Stimulated activated CD8-positive, alpha-beta memory T cell treated with anti-CD3 and anti-CD28 coated beads, Interleukin-12 subunit alpha, Interleukin-12 subunit beta, amount 100 ng/mL, for 24 hours (primary cell): ENCODE results near the gene MRGPRG.

Source experiments
- DNase-seq: peaks from one replicate; pipeline ENCODE4 v3.0.0-alpha.2; 2020; ENCODE audit errors: extremely low read depth

MRGPRG gene

DNA sequence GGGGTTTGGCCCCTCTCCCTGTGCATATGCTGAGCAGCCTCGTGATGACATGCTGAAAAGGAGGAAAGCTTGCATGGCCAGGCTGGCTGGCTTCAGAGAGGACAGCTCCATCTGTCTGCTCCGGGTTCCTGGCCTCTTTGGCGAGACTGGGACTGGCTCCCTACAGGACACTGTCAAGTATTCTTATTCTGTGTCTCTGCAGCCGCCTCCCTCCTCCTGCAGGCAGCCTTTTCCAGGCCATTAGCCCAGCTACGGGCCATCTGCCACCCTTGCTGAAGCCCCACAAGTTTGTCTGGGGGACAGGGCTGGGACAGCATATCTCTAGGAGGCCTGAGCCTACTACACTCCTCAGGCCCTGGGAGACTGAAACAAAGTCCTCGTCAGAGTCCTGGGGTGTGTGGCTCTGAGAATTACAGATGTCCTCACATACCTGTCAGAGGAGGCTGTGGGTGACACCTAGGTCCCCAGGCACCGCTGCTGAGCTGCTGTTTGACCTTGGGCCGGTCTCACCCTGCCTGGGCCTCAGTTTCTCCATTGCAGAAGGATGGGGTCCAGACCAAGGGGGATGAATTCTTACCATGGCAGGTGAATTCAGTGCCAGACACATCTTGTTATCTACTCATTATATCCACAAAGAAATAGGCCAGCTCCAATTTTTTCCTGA lies 11.0 kb downstream of the MRGPRG start:
- DNase-seq: no peak

DNA sequence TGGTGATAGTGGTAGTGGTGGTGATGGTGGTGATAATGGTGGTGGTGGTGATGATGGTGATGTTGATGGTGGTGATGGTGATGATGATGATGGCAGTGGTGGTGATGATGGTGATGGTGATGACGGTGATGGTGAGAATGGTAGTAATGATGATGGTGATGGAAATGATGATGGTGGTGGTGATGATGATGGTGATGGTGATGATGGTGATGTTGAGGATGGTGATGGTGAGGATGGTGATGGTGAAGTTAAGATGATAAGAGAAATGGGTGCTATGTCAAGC lies 11.8 kb downstream of the MRGPRG start:
- DNase-seq: no peak

DNA sequence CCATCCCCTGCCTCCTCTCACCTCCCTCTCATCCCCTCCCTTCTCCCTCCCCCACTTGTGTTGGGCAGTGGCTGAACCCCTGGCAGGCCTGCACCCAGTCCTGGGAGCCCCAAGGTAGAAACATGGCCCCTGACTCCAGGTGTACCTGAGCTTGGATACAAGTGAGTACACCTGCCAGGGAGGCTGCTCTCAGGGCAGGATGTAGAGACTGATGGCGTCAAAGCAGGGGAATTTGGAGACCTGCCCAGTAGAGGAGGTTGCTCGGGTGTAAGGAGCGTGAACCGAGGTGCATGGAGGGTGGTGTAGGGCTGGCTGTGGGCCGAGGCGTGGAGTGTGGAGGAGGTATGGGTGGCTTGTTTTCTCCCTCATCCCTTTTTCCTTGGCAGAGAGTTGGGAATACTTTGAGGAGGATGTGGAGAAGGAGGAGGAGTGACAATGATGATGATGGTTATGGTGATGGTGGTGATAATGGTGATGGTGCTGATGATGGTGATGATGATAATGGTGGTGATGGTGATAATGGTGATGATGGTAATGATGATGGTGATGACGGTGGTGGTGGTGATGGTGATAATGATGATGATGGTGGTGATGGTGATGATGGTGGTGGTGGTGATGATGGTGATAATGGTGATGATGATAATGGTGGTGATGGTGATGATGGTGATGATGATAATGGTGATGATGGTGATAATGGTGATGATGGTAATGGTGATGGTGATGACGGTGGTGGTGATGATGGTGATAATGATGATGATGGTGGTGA lies 12.3 kb downstream of the MRGPRG start:
- no peak for DNase-seq

DNA sequence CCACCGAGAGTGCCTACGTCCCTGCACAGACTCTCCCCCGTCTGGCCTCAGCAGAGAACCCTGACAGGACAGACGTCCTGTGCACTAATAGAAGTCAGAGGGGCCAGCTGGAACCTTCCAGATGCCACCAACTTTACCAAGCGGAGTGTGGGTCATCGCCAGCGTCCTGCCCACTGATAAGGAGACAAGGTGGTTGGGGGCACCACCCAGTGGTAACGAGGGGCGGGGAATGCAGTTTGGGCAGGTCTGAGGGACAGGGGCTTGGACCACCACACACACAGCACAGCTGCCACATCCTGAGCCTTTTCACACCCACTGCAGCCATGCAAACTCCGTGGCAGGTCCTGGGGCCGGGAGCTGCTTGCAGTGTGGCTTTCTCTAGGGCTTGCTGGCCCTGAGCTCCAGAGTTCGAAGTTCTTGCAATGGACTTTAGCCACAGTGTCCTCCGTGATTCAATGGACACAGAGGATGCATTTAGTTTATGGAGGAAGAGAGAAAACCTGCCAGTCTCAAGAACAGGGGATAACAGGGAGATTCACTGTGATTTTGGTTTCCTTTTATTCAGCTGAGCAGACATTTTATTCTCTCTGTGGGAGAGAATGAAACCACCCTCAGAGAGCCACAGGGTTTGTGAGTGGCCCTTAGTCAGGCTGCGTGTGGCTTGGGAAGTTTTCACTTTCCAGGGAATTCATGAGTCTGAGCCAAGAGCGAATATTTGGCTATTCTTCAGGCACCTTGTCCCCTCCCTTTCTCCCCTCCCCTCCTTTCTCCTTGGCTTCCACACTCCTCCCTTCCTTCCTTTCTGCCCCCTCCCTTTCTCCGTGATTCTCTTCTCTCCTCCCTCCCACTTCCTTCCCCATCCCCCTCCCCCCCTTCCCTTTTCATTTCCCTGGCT lies 13.1 kb downstream of the MRGPRG start:
- DNase-seq: no peak

DNA sequence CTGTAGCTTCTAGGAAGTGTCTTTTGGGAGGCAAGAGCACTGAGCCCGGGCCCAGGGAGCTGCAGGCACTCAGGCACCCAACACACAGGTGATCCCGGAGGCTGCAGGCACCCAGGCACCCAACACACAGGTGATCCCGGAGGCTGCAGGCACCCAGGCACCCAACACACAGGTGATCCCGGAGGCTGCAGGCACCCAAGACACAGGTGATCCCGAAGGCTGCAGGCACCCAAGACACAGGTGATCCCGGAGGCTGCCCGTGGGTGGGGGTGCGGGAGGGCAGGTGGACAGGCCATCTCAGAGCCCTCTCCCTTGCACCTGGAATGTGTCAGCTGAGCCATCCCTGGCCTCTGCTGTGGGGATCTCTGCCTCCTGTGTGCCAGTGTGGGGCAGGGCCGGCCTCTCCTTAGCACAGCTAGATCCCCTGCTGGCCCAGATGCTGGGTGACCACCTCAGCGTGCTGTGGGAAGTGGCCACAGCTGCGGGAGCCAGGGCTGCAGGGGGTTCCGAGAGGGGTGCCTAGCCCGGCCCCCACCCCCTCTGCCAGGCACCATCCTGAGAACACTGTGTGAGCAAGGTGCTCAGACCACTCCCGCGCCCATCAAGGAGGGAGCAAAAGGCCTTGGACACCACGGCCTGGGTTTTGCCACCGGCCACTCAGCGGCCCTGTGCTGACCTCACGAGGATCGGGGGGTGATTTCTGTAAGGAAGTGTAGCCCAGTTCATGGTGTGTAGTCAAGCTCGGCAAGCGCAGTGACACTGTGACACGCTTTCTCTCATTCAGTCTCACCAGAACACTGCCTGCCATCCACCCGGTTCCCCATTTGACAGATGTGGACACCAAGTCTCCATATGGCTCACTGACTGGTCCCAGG lies 14.2 kb downstream of the MRGPRG start:
- no peak for DNase-seq

DNA sequence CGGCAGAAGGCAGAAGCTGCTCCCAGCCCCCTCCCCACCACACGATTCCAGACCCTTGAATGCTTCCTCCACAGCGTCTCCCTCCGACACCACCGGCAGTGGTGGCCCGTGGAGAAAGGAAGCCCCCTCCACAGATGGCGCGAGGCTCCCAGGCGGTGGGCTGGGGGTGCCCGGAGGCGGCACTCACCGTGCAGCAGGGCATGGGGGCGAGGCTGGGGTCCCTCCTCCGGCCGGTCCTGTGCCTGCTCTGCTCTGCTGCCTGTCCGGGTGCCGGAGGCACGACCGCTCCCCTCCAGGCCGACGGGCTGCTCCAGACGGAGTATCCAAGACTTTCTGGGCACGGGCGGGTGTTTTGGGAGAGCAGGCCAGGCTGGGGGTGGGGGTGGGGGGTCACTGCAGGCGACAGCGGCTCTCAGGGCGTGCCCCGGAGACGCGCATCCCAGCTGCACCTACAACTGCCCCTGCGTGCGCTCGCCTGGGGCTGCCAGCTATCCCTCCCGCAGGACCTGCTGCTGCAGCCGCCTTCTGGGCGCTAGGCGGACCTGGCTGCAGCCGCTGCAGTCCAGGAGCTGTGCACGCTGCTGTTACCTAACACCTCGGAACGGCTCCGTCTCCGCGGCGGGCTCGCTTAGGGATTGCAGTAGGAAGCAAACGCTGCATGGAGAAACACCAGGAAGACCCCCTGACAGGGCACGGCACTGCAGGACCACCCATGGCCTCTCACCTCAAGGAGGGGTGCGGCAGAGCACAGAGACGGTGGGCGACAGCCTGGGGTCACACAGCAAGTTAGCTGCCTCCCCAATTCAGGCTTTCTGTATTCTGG lies 15.2 kb downstream of the MRGPRG start:
- no peak for DNase-seq

DNA sequence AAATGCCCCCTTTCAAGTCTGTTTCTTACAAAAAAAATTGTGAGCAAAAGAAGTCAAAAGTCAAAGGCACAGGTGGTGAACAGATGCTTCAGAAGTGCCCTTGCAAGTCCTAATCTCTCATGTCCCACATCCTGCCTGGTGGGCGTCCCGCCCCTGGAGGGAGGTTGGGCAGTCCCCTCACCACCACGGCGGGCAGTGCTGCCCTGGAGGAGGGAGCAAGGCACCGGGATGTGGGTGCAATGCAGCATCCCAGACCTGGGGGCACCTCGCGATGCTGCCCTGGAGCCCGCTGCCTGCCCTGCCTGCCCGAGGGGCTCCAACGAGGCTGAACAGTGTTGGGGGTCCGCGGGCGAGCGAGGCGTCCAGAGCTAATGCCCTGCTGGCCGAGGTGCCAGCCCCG lies 15.9 kb downstream of the MRGPRG start:
- no peak for DNase-seq

DNA sequence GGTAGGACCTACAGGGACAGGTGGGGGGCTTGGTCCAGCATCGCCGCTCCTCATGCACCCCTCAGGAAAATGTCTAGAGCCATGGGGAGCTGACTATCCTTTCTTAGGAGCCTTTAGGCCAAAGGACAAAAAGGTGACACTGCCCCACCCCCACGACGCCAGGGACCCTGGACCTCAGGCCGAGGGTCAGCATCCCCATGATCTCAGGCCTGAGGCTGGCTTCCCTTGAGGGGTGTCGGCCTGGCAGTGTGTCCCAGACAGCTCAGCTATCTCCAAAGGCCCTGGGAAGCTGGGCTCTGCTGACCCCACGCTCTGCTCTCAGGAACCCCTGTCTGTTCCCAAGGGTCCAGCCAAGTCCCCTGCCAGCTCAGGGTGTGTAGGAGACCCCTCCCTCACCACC lies 16.3 kb downstream of the MRGPRG start:
- DNase-seq: no peak

DNA sequence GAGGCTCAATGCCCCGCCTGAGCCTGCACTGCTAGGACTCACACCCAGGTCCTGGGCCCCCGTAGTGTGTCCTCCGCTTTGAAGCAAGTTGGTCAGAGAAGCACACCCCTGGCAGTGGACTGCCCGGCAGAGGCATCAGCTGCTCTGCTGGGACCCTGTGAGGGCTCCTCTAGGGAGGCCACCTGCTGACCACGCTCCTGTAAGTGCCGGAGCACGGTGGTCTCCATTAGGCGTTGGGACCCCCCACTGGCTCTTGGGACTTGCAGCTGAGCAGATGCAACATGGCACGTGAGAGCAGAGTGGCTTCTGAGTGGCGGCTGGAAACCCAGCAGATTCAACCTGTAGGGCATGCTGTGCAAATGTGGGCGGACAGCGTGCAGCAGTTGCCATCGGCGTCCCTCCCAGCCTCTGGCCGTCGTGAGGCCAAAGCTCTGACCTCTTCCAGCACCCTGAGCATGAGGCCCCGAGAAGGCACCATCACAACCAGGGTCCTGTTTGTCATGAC lies 16.9 kb downstream of the MRGPRG start:
- DNase-seq: no peak

DNA sequence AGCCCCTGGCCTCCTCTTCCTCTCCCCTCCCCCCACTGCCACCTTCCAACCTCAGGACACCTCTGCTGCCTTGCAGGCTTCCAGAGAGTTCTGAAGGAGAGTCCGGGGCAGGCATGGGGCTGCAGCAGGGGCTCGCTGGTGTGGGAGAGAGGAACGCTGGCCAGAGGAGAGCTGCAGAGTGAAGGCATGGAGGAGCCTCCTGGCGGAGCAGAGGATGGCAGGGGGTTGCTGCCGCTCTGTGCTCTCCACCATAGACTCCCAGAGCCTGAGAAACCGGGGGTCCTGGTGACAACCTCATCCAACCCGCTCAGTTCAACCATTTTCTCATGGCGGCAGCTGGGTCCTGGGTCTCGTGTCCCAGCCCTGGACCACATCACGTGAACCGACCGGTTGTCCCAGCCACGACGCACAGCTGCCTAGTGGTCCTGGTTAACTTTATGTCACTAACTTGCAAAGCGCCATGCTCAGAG lies 17.5 kb downstream of the MRGPRG start:
- no peak for DNase-seq

DNA sequence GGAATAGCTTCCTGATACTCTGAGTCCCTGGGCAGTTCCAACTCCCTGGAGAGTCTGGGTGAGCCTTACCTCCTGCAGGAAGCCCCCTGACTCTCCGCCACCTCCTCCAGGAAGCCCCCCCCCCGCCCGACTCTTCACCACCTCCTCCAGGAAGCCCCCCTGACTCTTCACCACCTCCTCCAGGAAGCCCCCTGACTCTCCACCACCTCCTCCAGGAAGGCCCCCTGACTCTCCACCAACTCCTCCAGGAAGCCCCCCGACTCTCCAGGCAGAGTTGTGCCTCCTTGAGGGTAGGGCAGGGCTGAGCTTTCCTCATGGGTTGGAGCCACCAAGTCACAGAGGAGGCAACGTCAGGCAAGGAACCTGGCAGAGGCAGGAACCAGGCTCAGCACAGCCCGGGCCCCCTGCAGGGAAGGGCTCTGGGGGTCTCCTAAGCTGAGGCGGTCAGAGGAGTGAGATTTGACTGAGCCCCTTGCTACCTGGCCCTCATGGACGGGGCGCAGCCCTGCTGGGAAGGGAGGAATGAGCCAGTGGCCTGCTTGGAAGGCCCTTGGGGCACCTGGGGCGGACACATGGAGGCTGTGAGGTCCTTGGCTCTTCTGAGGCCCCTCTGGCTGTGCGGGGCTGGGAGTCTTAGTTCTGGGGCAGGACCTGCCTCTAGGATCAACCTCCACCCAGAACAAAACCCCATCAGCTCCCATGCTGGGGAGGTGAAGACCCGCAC lies 18.1 kb downstream of the MRGPRG start:
- DNase-seq: no peak

DNA sequence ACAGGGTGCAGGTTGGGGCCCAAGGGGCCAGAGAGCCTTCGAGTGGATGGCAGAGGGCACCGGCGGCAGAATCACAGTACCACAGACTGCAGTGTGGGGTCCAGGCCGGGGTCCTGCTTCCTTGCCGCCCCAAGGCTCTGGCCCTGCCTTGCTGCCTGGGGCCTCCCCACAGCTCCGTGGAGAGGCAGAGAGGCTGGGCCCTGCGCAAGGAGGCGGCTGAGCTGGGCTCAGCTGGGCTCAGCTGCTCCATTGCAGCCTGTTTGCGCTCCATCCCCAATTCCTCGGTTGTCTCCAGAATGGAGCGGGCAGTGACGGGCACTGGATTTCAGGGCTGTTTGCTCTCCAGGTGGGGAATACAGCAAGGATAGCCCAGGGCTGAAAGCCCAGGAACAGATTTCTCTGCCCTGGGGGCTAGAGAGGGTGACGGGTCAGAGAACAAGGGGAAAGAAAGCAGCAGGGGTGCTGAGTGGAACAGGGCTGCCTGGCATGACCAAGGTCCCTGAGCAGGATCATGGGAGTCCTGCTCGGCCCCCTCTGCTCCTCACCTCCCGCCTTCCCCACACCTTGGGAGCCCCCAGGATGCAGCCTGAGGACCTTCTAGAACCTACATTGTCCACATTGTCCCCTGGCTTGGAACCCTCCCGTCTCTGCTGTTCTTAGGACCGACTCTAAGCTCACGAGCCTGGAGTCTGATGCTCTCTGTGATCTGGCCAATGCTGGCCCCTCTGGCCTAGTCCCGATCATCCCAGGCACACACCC lies 18.9 kb downstream of the MRGPRG start:
- DNase-seq: no peak

DNA sequence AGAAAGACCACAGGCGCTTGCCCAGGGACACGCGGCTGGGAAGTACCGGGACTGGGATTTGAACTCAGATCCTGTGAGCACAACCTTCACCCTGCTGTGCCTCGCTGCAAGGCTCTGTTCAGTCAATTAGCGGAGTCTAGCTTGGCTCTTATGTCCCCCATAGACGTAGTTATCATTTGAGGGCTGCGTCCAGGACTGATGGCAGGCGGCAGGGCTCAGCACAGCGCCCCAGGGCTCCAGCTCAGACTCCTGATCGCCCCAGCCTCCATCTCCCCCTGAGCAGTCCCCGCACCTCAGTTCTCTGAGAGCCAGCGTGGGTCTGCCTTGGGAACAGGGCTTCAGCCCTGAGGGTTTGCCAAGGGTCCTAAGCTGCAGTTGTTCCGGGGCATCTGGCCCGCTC lies 19.8 kb downstream of the MRGPRG start:
- no peak for DNase-seq

DNA sequence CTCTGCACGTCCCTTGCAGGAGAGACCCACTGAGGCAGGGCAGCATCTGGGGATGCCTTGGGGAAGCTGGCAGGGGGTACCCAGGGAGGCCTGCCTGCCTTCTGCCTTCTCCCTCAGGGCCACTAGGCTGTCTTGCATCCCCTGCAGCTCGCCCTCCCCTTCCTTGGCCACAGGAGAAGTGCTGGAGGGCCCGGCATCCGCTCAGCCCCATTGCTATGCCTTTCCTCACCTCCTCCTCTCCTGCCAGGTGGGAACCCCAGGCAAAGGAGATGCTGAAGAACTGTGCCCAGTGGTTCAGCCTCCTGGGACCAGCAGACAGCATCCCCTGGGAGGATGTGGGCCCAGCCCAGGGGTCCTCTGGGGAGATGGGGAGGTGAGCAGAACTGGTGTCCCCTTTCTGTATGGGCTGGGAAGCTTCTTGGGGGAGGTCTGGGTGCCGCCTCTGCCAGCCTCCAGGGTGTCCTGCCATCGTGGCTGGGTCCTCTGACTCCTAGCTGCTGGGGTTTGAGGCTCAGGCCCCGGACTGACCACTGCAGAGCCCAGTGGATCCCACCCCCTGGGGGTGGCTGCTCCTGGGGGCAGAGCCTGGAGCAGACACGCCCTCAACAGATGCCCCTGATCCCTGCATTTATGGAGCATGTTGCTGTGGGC lies 20.6 kb downstream of the MRGPRG start:
- DNase-seq: no peak

DNA sequence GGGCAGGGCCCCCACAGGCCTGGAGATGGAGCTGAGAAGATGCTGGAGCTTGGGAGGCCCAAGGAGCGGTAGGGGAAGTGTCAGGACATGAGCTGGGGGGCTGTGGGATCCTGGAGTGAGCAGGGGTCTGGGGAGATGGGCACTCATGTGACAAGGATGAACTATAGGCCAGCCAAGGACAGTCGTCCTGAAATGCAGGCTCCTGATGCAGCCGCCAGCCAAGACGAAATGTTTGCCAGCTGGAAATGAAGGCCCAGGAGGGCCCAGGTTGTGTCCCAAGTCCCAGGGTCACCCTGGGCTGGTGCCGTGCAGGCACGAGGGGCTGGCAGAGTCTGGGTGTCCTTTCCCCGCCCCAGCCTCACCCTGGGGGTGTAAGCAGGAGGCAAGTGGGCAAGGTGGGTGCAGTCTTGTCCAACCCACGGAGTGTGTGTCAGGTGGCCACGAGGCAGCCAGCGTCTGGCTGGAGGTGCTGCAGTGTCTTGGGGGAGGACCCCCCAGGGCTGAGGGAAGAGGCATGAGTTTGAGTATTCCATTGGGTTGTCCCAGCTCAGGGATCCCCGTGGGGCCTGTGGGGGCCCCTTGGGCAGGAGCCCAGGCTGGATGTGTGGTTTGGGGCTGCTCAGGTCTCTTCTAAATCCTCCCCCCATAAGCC lies 21.4 kb downstream of the MRGPRG start:
- DNase-seq: no peak

DNA sequence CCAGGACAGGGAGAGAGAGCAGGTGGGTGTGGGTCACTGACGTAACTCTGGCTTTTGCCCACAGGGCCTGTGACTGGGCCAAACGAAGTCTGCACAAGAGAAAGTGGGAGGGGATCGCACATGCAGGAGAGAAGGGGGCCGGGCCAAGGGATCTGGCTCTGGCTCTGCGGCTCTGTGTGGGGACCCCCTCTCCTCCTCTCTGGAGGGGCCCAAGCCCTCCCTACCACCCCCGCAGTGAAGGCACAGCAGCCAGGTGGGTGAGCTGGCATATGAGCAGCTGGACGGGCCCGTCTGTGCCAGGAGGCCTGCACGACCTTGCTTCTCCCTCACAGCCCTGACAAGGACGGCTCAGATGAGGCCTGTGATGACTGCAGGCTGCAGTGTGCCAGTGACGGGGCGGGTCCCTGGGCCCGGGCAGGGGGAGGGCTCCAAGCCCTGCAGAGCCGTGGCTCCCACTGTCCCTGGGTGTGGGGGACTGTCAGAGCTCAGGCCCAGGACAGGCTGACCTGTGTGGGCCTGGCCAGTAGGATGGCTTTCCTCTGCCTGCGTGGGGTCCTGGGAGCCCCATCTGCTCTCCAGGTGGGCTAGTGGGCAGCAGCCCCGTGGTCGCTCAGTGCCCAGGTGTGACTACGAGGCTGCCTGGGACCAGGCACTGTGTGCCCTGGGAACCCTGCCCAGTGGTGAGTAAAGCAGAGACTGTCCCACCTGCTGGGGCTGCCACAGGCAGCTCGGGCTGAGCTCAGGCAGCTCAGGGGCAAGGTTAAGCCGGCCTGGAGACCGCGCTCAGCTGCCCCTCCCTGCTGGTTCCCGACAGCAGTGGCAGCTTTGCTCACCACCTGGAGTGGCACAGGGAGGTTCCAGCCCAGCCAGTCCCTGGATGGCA lies 22.2 kb downstream of the MRGPRG start:
- no peak for DNase-seq
